Epidermal melanocyte (primary cell): ENCODE data around the gene PCDHB9.
"Not testable (repeated sequence)": the region's sequence is repeated elsewhere in the genome, so short reads cannot be mapped to it uniquely, and the experiment has no call there.

ENCODE experiments used
- DNase-seq: peaks from one replicate; pipeline ENCODE4 v3.0.0; 2011; ENCODE audit warnings: low spot score; ENCODE audit not compliant: insufficient read length

PCDHB9 gene

GRCh38 chr5:141188682-141189081 lies 1.7 kb downstream of the PCDHB9 start:
- DNase-seq = not testable (repeated sequence)

DNA sequence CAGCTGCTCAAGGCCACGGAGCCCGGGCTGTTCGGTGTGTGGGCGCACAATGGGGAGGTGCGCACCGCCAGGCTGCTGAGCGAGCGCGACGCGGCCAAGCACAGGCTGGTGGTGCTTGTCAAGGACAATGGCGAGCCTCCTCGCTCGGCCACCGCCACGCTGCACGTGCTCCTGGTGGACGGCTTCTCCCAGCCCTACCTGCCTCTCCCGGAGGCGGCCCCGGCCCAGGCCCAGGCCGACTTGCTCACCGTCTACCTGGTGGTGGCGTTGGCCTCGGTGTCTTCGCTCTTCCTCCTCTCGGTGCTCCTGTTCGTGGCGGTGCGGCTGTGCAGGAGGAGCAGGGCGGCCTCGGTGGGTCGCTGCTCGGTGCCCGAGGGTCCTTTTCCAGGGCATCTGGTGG lies 2.2 kb downstream of the PCDHB9 start:
- not testable (repeated sequence) for DNase-seq

DNA sequence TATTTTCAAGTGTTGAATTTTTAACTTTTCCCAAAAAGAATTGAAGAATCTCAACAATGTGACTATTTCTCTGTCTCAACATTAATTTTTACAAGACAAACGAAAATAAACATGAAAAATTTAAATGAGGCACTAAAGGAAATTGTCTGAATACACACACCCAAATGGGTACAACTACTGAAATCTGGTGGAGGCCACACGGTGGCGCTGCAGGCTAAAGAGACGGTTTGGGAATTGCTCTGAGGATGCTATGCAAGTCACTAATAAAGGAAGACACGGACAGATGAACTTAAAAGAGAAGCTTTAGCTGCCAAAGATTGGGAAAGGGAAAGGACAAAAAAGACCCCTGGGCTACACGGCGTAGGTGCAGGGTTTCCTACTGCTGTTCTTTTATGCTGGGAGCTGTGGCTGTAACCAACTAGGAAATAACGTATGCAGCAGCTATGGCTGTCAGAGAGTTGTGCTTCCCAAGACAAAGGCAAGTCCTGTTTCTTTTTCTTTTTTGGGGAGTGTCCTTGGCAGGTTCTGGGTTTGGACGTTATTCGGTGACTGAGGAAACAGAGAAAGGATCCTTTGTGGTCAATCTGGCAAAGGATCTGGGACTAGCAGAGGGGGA lies 5.3 kb downstream of the PCDHB9 start, which contains the start of gene PCDHB10:
Gene PCDHB10 (plus strand): TSS at position 244 of the 616 bp plus-strand sequence. CDS start 200 bp downstream, at position 444.
- no peak for DNase-seq

- DNase-seq = not testable (repeated sequence)
Measured at GRCh38 chr5:141194332-141194731, 7.4 kb downstream of the PCDHB9 start.

DNA sequence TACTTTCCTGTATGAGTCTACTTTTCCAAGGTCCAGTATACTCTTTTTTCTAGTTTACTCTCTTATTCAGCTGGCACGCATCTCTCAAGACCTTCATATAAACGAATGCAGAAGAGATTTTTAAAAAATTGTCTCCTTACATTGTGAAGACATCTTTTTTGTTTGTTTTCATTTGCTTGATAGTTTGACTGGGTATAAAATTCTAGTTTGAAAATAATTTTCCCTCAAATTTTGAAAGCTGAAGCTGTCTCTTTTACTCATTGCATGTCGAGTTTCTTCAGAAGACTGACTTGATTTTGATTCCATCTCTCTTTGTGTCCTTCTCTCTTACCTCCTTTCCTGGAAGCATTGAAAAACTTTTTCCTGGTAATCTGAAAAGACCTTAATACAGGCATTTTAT lies 9.4 kb downstream of the PCDHB9 start:
- DNase-seq = no peak

- DNase-seq = no peak
Measured at GRCh38 chr5:141199359-141200235, 12.6 kb downstream of the PCDHB9 start, which contains the start of gene PCDHB11. TSS of gene PCDHB11 (plus strand) at chr5:141199627. CDS start at chr5:141199775, 148 bp downstream.

GRCh38 chr5:141201126-141201525 lies 14.2 kb downstream of the PCDHB9 start:
- DNase-seq = not testable (repeated sequence)

DNA sequence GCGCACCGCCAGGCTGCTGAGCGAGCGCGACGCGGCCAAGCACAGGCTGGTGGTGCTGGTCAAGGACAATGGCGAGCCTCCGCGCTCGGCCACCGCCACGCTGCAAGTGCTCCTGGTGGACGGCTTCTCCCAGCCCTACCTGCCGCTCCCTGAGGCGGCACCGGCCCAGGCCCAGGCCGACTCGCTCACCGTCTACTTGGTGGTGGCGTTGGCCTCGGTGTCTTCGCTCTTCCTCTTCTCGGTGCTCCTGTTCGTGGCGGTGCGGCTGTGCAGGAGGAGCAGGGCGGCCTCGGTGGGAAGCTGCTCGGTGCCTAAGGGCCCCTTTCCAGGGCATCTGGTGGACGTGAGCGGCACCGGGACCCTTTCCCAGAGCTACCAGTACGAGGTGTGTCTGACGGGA lies 14.7 kb downstream of the PCDHB9 start:
- not testable (repeated sequence) for DNase-seq

DNA sequence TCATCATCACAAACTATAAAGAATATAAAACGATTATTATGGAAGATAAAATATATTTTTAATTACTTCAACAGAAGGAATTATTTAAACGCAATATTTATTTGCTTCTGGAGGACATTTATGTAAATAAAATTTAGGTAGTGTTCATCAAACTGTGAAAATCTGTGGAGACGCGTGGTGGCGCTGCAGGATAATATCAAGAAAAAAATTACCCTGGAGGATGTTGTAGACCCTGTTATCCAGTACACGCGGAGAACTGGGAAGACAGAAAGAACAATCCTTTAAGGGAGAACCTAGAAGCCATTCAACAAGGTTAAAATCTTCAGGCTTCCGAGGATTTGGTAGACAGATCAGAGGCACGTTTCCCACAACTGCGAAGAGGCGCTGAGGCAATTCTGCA lies 21.5 kb downstream of the PCDHB9 start, which contains the start of gene PCDHB12:
Gene PCDHB12 (plus strand): TSS at position 242 of the 400 bp plus-strand sequence. CDS start 189 bp downstream, outside the sequence.
- DNase-seq = no peak

- DNase-seq = not testable (repeated sequence)
Measured at GRCh38 chr5:141210281-141210680, 23.3 kb downstream of the PCDHB9 start.

DNA sequence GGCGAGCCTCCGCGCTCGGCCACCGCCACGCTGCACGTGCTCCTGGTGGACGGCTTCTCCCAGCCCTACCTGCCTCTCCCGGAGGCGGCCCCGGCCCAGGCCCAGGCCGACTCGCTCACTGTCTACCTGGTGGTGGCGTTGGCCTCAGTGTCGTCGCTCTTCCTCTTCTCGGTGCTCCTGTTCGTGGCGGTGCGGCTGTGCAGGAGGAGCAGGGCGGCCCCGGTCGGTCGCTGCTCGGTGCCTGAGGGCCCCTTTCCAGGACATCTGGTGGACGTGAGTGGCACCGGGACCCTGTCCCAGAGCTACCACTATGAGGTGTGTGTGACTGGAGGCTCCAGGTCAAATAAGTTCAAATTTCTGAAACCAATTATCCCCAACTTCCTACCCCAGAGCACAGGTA lies 23.9 kb downstream of the PCDHB9 start:
- not testable (repeated sequence) for DNase-seq

GRCh38 chr5:141213656-141214339 lies 26.8 kb downstream of the PCDHB9 start, which contains the start of gene PCDHB13:
TSS of gene PCDHB13 (plus strand) at chr5:141213919. CDS start at chr5:141214124, 205 bp downstream.
- not testable (repeated sequence) for DNase-seq

DNA sequence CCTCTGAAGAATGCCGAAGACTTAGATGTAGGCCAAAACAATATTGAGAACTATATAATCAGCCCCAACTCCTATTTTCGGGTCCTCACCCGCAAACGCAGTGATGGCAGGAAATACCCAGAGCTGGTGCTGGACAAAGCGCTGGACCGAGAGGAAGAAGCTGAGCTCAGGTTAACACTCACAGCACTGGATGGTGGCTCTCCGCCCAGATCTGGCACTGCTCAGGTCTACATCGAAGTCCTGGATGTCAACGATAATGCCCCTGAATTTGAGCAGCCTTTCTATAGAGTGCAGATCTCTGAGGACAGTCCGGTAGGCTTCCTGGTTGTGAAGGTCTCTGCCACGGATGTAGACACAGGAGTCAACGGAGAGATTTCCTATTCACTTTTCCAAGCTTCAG lies 27.6 kb downstream of the PCDHB9 start:
- DNase-seq = not testable (repeated sequence)

- not testable (repeated sequence) for DNase-seq
Measured at GRCh38 chr5:141215504-141215903, 28.5 kb downstream of the PCDHB9 start.

- not testable (repeated sequence) for DNase-seq
Measured at GRCh38 chr5:141216035-141216434, 29.1 kb downstream of the PCDHB9 start.

GRCh38 chr5:141223112-141223783 lies 36.3 kb downstream of the PCDHB9 start, which contains the start of gene PCDHB14:
TSS of gene PCDHB14 (plus strand) at chr5:141223343. CDS start at chr5:141223506, 163 bp downstream.
- DNase-seq = no peak

DNA sequence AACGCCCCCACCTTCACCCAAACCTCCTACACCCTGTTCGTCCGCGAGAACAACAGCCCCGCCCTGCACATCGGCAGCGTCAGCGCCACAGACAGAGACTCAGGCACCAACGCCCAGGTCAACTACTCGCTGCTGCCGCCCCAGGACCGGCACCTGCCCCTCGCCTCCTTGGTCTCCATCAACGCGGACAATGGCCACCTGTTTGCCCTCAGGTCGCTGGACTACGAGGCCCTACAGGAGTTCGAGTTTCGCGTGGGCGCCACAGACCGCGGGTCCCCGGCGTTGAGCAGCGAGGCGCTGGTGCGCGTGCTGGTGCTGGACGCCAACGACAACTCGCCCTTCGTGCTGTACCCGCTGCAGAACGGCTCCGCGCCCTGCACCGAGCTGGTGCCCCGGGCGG lies 37.9 kb downstream of the PCDHB9 start:
- DNase-seq = not testable (repeated sequence)

DNA sequence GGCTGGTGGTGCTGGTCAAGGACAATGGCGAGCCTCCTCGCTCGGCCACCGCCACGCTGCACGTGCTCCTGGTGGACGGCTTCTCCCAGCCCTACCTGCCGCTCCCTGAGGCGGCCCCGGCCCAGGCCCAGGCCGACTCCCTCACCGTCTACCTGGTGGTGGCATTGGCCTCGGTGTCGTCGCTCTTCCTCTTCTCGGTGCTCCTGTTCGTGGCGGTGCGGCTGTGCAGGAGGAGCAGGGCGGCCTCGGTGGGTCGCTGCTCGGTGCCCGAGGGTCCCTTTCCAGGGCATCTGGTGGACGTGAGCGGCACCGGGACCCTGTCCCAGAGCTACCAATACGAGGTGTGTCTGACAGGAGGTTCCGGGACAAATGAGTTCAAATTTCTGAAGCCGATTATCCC lies 38.5 kb downstream of the PCDHB9 start:
- DNase-seq = not testable (repeated sequence)

GRCh38 chr5:141234109-141234667 lies 47.2 kb downstream of the PCDHB9 start:
- no peak for DNase-seq

GRCh38 chr5:141235922-141236321 lies 49.0 kb downstream of the PCDHB9 start:
- DNase-seq = not testable (repeated sequence)
